Measurements from ENCODE around the gene COG5.

GRCh38 chr7:107563775-107564552, at the start of gene COG5, which contains the start of gene DUS4L:
- no peak for TF ChIP-seq GATA2 (IDR thresholded peaks at IDR 0.05; ENCODE audit: low read depth, low read length)
- no peak for TF ChIP-seq GATA3 (IDR thresholded peaks at IDR 0.05; ENCODE audit: low read depth, low read length)
